Omental fat pad (tissue), 4 donors: ENCODE data around the gene LGALS9B. TPM values are rescaled to one million over a fixed set of nuclear protein-coding genes. Genes with fewer than 3 reads are reported as not detected.
"Not testable (repeated sequence)": the region's sequence is repeated elsewhere in the genome, so short reads cannot be mapped to it uniquely, and the experiment has no call there.

Experiments
- ATAC-seq: fragments of 150-250 bp; one replicate; pipeline ENCODE4 v1.9.1; 2016; ENCODE audit warnings: mild to moderate bottlenecking, moderate library complexity; ENCODE audit not compliant: low FRiP score
- DNase-seq: peaks from one replicate; pipeline ENCODE4 v3.0.0-alpha.2; 2019; ENCODE audit warnings: low spot score
- small RNA-seq: library from RNA; depleted of rRNA; stranded (forward); fragments of <200 nt; gene quantifications from one replicate; pipeline ENCODE3, GENCODE V24; 2016
- total RNA-seq, 4 donors: library from RNA; depleted of rRNA; stranded (reverse); fragments of >200 nt; gene quantifications; one replicate each; pipeline ENCODE4 v1.1.0, GENCODE V29; 2016

Gene LGALS9B
- total RNA-seq, 4 donors from 2014 or later, result not detected

GRCh38 chr17:20433382-20433781 is 34.0 kb downstream of the LGALS9B start:
- DNase-seq, ATAC-seq: not testable (repeated sequence)

GRCh38 chr17:20427264-20427663 is 40.1 kb downstream of the LGALS9B start:
- DNase-seq, ATAC-seq: not testable (repeated sequence)

- ATAC-seq, DNase-seq: not testable (repeated sequence)
Observed at GRCh38 chr17:20422826-20423225, 44.5 kb downstream of the LGALS9B start.

DNA sequence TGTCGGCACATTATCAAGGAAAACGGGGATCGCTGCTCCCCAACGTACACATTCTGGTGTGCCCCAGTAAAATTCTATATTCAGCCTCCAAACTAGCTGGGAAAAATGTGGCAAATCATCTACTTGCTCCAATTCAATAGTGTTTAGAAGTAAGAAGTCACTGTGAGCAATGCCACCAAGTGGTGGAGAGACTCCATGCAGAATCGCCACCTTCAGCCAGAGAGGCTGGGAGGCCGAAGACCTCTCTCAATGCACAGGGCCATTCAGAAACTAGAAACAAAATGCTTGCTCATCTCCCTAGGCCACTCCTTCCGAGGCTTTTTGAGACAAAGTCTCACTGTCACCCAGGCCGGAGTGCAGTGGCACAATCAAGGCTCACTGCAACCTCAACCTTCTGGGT is 48.5 kb downstream of the LGALS9B start:
- DNase-seq, ATAC-seq: not testable (repeated sequence)

- not testable (repeated sequence) for ATAC-seq, DNase-seq
Observed at GRCh38 chr17:20417492-20418080, 49.8 kb downstream of the LGALS9B start.

GRCh38 chr17:20416381-20416911 is 50.9 kb downstream of the LGALS9B start:
- not testable (repeated sequence) for DNase-seq, ATAC-seq

DNA sequence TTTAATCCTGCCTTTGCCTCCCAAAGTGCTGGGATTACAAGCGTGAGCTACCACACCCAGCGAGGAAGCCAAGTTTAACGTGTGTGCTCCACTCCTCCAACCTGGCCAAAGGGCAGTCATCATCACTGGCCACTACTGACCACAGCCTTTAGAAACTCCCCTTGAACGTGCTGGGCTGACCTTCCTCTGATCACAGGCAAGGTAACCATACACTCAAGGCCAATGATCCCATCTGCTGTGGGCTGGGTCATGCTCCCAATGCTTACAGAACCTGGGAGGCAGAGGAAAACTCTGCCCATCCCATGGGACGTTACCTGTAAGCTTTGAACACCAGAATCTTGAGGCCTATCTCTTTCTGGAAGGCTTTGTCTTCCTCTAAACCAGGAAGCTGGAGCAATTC is 51.9 kb downstream of the LGALS9B start:
- not testable (repeated sequence) for DNase-seq, ATAC-seq

- not testable (repeated sequence) for ATAC-seq, DNase-seq
Observed at GRCh38 chr17:20401306-20402022, 65.9 kb downstream of the LGALS9B start.

GRCh38 chr17:20400559-20401305 is 66.6 kb downstream of the LGALS9B start:
- DNase-seq, ATAC-seq: not testable (repeated sequence)

Small RNA genes lying within 50 kb of the gene (small RNA-seq; reads per million reads assigned to genes)
- gene YWHAEP3, result not detected

Other genes with a start within 250 kb of the LGALS9B start
- not detected for gene CDRT15L2, start 112.2 kb upstream of the LGALS9B start, total RNA-seq